ENCODE measurements around the gene ANAPC16.

- TF ChIP-seq CTCF (IDR thresholded peaks at IDR 0.05) (no peak), POLR2AphosphoS5 (IDR thresholded peaks at IDR 0.05) (no peak)
Measured at GRCh38 chr10:72223743-72224101, 7.9 kb downstream of the ANAPC16 start.
